GM12891 (cell line): ENCODE measurements around the gene CLMP.

Experiments
- PAX5 ChIP-seq: IDR thresholded peaks from 2 replicates; pipeline ENCODE4 v1.6.1; 2011; ENCODE audit warnings: low read length, moderate library complexity, mild to moderate bottlenecking; ENCODE audit not compliant: insufficient read depth, severe bottlenecking
- POLR2A ChIP-seq: IDR thresholded peaks from 2 replicates; pipeline ENCODE4 v1.6.1; 2011; ENCODE audit warnings: low read depth, low read length, control low read depth
- POLR2AphosphoS5 ChIP-seq: IDR thresholded peaks from 2 replicates; pipeline ENCODE4 v1.6.1; 2011; ENCODE audit warnings: low read depth, low read length, control low read depth
- SPI1 ChIP-seq: IDR thresholded peaks from 2 replicates; pipeline ENCODE4 v1.6.1; 2011; ENCODE audit warnings: low read depth, low read length, control low read depth
- TAF1 ChIP-seq: IDR thresholded peaks from 2 replicates; pipeline ENCODE4 v1.6.1; 2011; ENCODE audit warnings: low read depth, low read length, control low read depth

- TF ChIP-seq POLR2AphosphoS5 (no peak), POLR2A (no peak), TAF1 (no peak), SPI1 (no peak), PAX5 (no peak)
Observed at GRCh38 chr11:123104697-123105096, 90.4 kb downstream of the CLMP start.
